EL (cell line): ENCODE results near the gene DNMT3A.
"Not testable (repeated sequence)": the region's sequence is repeated elsewhere in the genome, so short reads cannot be mapped to it uniquely, and the experiment has no call there.

Experiments
- DNase-seq: peaks from one replicate; pipeline ENCODE4 v3.0.0-alpha.2; 2016

Gene DNMT3A

DNA sequence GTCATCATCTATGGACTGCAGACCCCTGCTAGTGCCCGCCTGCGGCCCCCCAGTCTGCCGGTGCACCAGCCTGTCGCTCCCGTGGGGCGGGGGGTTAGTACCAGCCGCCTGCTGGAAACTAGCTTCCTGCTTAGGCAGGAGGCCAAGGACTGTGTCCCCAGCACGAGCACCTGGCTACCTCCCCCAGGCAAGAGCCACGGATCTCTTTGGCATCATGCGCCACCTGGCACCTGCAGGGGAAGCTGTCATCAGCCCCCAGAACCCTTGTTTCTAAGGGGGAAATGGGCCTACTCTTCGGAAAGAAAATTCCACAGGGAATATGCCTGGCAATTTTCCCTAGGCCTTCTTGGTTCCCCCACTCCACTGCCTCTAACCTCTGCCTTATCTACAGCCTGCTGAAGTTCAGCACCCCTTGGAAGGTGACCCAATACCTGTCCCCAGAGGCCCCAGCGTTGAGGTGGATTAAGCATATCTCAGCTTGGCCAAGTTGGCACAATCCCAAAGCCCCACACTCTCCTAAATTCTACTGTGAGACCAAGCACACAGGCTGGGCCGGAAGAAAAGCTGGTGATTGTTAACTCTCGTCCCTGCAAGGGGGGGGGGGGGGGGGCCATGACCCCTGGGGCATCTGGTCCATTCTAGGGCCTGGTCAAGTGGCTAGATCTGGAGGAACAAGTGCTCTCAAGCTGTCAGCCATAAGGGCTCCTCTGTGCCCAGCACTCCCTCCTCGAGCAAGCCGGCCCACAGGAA, 111.4 kb downstream of the DNMT3A start:
- DNase-seq, result no peak

DNA sequence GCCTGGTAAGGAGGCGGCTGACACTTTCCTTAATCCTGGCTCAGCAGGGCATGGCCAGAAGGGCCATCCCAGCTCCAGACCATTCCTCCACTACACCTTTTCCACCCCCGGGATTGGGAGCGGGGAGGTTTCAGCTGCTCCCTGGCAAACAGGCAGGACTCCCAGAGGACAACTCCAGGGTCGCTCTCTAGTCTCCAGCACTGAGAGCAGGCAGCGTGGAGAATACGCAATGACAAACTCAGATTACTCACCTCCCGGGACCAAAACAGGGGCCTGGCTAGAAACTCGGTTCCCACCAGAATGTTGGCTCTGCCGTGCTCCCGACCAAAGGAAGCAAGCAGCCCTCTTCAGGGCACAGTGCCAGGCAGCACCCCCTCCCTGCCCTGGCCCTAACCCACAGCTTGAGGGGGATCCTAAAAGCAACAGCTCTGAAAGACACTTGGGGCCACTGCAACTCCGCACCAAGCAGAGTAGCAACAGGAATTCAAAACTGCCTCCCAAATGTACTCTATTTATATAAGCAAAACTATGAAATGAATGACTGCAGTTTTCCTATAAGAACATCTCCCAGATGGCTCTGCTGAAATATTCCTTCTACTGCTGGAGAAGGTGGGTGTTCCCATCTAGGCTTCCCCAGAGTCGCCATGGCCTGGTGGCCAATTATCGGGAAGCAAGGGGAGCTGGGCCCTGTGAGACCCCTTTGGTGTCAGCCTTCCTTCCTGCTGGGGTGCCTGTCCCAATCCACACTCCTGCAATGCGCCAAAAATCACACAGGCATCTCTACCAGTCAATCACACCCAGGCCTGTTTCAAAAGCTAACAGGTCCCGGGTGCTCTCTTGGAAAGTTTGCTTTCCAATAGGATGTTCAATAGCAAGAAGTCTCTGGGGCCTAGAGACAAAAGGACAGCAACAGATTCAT, 112.2 kb downstream of the DNMT3A start:
- DNase-seq, result no peak

DNA sequence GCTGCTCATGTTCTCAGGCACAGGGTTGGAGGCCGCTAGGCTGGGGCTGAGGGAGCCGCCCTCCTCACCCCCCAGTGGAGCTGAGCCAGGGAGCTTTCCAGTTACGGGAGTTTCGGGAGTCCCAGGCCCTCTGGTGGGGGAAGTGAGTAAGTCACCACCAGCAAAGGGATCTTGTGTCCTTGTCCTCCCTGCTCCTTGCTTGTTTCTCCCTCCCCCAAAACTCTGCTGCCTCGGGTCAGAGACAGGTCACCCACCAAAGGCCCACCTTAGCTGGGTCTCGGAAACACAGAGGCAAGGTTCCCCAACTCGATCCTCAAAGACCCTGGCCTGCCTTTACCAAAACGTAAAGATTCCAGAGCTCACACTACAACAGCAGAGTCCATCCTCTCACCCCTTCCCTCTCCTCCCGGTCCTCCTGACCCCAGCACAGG, 112.9 kb downstream of the DNMT3A start:
- DNase-seq, result peak; percentile 80

DNA sequence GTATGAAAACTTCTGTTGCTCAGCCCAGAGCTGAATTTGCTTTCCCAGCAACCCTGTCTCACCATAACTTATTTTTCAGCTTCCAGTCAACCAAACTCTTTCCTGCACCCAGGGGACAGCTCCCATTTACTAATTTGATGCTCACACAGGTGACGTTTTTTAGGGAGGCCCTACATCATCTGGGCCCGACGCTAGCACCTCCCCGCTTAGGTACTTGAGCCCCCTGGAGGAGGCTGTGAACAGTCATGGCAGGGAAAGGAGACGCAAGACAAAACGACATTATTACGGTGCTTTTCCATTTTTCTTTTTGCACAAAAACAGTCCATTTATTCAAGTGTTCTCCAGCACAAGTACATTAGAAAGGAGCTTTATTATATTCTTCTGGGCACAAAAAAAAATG, 114.1 kb downstream of the DNMT3A start:
- no peak for DNase-seq

DNA sequence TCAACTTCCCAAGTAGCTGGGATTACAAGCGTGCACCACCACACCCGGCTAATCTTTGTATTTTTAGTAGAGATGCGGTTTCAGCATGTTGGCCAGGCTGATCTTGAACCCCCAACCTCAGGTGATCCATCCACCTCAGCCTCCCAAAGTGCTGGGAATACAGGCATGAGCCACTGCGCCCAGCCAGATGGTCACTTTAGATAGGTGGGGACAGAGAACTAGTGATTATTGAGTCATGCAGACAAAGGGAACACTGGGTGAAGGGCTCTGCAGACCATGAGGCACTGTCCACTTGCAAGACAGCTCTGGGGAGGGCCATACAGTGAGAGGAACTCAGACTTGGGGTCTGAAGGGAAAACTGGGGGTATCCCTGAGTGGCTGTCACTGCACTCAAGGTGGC, 114.9 kb downstream of the DNMT3A start:
- DNase-seq, result no peak

DNA sequence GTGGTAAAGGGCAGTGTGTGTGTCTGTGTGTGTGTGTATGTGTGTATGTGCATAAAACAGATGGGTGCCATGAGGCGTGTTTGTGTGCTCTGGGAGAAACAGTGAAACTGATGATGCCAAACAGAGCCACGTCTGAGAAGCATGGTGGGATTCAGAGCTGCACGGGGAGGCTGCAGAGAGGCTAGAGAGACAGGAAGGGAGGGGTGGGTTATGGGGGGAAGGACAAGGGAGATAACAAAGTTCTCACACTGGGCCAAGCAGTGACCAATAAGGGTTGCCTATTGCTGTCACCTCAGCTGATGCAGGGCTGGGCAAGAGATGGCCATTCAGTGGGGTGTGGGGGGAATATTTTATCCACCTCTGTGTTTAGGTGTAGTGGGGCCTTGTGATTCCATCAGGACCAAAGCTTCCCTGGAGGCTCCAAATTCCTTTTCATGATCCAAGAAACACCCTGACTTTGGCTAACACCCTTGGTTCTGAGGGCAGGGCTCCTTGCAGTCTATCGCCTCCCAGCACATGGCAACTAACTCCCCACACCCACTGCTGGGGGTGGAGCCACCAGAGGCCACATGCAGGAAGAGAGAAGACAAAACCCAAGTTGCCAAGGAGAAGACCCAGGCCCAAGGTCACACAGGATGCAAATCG, 119.1 kb downstream of the DNMT3A start:
- DNase-seq, result no peak

DNA sequence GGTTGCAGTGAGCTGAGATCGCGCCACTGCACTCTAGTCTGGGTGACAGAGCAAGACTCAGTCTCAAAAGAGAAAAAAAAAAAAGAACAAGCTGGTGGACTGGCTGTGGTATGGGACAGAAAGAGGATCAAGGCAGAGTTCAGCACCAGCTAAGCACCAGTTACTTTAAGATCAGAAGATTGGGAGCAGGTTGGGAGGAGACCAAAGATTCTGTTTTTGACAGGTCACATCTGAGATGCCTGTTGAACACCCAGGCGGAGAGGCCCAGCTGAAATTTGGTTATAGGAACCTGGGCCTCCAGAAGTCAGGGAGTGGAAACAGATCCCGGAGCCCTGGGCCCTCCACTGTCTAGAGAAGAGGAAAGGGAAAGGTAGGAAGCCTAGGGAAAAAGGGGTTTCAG, 120.1 kb downstream of the DNMT3A start:
- no peak for DNase-seq

DNA sequence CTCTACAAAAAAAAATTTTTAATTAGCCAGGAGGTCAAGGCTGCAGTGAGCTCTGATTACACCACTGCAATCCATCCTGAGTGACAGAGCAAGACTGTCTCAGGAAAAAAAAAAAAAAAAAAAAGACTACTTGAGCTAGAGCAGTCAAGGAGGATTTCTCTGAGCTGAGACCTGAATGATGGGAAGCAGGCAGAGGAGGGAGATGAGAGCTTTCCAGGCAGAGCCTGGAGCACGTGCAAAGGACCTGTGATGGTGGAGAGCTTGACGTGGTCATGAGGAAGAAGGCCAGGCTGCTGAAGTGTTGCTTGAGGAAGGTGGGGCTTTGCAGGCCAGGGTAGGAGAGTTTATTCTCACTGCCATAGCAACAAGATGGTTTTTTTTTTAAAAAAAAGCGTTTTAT, 121.4 kb downstream of the DNMT3A start:
- no peak for DNase-seq

DNA sequence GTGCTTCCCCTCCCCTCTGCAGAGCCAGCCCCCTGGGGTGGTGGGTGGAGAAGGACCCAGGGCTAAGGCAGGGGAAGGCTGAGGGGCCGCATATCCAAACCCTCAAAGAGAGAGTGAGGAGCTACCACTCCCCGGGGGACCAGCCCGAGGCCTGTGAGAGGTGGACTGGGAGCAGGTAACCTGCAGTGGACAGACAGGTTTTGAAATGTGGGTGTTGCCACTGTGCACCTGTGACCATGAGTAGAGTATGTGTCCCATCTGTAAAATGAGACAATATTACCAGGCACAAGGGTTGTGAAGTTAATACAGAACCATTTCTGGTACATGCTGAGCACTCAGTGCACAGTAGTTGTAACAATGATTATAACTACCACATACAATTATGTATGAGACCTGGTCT, 122.1 kb downstream of the DNMT3A start:
- DNase-seq, result no peak

DNA sequence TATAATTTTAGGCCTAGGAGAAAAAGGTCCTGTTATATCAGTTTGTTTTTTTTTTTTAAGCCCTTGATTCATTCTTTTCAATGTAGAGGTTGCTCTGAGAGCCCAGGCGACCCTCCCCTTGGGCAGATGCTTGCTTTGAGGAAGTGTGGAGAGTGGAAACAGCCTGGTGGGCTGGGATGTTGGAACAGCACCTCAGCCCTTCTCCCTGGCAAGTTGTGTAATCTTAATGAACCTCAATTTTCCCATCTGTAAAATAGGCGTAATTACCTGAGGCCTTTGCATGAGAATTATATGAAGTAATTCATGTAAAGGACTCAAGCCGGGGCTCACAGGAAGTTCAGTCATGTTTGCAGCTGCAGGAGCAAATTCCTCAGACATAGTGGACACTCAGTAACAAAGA, 123.6 kb downstream of the DNMT3A start:
- DNase-seq, result no peak

DNA sequence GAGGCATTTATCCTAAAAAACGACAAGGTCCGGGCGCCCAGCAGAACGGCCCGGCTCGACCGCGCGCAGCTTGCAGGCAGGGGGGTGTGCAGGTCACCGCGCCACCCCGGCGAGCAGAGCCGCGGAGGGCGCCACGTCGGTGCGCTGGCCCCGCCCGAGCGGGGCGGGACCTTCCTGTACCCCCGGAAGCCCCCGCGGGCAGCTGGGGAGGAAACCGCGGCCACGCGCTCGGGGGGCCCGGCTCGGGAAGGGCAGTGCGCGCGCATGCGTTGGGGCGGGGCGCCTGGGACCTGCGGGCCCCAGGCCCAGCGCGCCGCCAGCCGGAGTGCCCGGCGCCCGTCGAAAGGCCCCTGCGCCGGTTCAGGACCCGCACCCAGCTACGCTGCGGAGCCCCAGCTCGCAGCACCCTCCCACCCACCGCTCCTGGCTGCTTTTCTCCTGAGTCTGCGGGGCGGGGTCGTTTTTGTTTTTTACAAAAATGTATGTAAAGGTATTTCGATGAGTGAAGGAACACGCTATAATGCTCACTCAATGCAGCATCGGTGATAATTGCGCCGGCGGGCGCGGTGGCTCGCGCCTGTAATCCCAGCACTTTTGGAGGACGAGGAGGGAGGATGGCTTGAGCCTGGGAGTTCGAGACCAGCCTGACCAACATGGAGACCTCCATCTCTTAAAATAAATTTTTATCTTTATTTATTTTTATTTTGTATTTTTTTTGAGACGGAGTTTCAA, 125.6 kb downstream of the DNMT3A start:
- peak; percentile 52 for DNase-seq

DNA sequence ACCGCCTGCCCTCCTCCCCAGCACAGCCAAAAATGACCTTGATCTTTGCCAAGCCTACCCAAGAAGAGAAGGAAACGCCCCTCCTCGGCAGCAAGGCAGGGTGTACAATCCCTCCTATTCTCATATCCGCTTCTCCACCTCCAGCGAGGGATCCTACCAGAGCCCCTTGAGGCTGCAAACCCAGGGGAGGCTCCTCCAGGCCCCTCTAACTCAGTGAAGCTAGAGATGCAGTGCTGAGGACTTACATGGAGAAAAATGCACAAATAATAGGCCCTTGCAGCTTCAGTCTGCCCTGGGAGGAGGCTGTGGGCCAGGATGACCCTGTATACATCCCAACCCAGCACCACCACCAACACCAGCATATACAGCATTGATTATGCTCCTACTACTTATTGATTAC, 126.5 kb downstream of the DNMT3A start:
- DNase-seq, result no peak

DNA sequence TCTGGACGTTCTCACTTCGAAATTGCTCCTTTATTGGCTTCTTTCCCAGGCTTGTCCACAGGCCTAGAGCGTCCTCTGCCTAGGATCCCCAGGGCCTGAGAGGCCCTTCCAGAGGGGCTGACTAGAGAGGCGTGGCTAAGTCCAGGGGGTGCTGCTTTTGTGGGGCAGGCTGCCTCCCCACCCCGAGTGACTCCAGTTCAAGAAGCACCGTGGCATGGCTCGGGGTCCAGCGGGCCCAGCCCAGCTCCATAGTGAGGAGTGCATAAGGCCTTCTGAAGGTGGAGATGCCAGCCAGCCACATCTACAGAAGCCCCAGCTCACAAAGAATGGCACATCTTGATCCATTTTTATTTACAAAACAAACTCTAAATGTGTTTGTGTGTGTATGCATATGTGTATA, 128.5 kb downstream of the DNMT3A start:
- DNase-seq, result no peak

DNA sequence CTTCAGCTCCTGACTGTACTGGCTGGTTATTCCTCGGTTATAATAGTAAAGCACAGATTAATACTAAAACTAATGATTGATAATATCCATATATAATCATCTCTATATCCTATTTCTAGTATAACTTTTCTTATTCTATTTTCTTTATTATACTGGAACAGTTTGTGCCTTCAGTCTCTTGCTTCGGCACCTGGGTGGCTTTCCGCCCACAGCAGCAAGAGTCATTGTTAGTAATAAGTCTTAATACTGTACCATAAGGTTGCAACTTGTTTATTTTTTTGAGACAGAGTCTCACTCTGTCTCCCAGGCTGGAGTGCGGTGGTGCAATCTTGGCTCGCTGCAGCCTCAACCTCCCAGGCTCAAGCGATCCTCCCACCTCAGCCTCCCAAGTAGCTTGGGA, 130.8 kb downstream of the DNMT3A start:
- DNase-seq, result not testable (repeated sequence)

DNA sequence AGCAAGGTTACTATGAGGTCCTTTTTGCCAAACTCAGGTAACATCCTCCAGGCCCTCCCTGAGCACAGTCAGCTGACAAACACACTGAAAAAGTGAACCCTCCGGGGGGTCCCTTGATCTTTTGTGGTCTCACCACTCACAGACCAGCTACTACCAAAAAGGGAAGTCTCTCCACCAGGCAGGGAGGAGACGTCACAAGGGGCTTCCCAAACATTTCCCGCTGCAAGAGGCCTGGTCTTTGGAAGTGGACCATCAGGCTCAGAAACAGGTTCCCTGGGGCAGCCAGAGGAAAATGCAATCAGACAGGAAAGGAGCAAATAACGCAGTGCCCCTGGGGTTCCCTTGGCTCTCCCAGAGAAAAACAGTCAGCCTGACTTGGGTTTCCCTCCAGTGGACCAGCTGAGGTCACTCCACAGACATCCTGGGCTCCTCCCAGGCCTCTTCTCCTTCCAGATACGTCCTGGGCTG, 134.6 kb downstream of the DNMT3A start:
- no peak for DNase-seq

DNA sequence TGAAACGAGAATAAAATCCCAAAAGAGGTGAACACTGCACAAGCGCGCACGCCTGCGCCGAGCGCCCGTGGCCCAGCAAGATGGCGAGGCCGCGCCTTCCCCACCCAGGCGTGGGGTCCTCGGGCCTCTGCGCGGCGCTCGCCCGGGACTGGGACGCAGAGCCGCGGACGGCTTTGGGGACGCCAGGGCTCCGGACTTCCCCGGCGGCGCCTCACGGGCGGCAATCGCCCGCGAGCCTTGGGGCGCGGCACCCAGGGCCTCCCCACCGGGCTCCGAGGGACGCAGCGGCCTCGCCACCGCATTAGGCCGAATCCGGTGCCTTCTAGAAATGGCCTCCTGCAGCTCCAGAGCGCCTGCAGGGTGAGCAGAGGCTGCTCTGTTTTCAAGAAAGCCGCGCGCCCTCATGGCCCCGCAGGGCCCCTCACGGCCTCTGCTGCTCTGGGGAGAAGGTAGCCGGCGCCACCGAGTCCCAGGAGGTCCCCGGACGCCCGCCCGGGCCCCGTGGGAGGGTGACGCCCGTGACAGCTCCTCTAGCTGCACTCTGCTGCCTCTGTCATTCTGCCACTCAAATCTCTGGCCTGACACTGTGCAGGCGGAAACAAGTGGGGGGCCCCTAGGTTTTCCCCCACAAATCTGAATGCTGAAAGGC, 137.4 kb downstream of the DNMT3A start:
- no peak for DNase-seq

DNA sequence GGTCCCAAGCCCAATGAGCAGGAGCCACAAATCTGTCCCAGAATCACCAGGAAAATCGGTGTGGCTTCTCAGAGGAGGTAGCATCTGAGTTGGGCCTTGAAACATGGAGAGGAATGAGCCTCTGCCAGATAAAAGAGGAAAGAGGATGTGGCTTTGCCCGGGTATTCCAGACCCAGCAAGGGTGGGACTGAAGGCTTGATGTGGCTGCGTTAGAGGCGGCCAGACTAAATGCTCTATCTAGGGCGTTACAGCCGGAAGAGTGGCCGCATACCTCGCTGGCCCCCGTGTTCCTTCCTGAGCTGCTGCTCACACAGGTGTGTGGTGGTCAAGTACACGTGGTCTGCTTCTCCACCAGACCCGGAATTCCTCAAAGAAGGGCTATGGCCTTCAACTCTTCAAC, 139.4 kb downstream of the DNMT3A start:
- DNase-seq, result no peak

DNA sequence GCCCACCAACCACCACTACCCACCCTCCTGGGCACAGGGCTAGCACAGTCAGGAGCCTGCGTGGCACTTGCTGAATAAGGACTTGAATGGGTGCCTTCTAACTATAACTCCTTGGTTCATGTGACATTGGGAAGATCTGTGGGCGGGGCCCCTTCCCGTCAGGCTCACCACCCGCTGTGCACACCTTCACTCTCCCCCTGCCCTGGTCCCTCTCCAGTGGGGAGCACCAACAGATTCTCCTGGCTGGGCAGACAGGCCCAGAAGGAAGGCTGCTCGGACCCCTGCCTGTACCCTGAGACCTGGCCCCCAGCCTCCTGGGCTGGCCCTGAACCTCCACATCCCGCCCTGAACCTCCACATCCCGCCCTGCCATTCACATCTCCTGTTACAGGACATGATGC, 139.9 kb downstream of the DNMT3A start:
- no peak for DNase-seq

DNA sequence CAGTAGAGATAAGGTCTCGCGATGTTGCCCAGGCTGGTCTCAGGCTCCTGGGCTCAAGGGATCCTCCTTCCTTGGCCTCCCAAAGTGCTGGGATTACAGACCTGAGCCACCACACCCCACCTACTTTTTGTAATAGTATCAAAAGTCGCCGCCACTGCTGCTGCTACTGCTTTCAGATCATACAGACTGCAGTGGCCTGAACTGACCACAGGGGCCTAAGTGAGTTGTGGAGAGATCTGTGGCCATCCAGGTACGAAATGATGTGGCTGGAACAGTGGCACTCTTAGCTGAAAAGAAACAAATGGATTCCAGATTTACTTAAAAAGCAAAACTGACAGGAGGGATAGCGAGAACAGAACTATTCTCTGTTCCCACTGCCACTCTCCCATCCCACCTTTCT, 140.5 kb downstream of the DNMT3A start:
- no peak for DNase-seq

DNA sequence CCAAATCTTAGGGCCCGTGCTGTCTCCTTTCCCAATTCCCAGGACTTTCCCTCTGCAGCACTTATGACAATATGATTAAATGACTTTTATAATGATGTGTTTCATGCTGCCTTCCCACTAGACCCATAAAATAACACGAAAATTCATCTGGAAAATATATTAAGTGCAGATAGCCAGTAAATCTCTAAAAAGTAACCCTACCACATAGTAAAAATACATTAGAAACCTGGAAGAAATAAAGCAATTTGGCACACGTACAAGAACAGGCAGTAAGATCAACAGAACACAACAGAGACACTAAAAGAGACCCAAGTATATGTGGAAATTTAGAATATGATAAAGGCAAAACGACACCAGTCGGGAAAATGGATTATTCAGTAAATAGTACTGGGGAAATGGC, 143.1 kb downstream of the DNMT3A start:
- no peak for DNase-seq

DNA sequence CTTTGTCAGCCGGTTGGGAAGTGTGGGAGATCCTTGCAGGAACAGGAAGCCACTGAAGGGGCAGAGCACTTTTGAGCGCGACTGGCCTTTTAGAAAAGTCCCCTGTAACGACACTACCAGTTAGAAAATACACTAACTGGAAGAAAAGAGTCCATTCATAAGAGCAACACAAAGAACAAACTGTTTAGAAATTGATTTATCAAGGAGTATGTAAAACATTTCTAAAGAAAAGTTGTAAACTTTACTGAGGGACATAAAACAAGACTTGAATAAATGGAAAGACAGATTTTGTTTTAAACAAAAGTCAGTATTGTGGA, 143.6 kb downstream of the DNMT3A start:
- DNase-seq, result no peak
